ENCODE measurements around the gene ZNF521. TPM values are rescaled to one million over a fixed set of nuclear protein-coding genes. Genes with fewer than 3 reads are reported as not detected.
"Not testable (repeated sequence)": the region's sequence is repeated elsewhere in the genome, so short reads cannot be mapped to it uniquely, and the experiment has no call there.

ZNF521 gene
- total RNA-seq, 2 donors from 2014 or later, result 3.8 to 5.3 TPM

GRCh38 chr18:25279556-25279955, 72.4 kb downstream of the ZNF521 start:
- intact Hi-C loops (cut with DNase I), result no loop called here
- H3K9me3 ChIP-seq, result no peaks in the 10 kb centered on the region
- no peak for TF ChIP-seq CTCF (IDR thresholded peaks at IDR 0.05)
- no peak overlapping the region for H3K27ac ChIP-seq
- H3K4me1 ChIP-seq, result no peaks in the 10 kb centered on the region
- no peak for DNase-seq
- no peaks in the 10 kb centered on the region for H3K27me3 ChIP-seq
- H3K4me3 ChIP-seq, result no peak overlapping the region
- H3K36me3 ChIP-seq, result no peaks in the 10 kb centered on the region
- H3K9ac ChIP-seq (ENCODE audit: low read depth in 2 of 2, low read length in 2 of 2), result no peak overlapping the region

GRCh38 chr18:25279133-25279532, 72.8 kb downstream of the ZNF521 start:
- TF ChIP-seq CTCF (IDR thresholded peaks at IDR 0.05), result no peak
- H3K4me1 ChIP-seq, result no peaks in the 10 kb centered on the region
- intact Hi-C loops (cut with DNase I), result no loop called here
- H3K27me3 ChIP-seq, result no peaks in the 10 kb centered on the region
- no peak for DNase-seq
- no peak overlapping the region for H3K4me3 ChIP-seq
- H3K9ac ChIP-seq (ENCODE audit: low read depth in 2 of 2, low read length in 2 of 2), result no peak overlapping the region
- no peaks in the 10 kb centered on the region for H3K9me3 ChIP-seq
- H3K36me3 ChIP-seq, result no peaks in the 10 kb centered on the region
- H3K27ac ChIP-seq, result no peak overlapping the region

- H3K9ac ChIP-seq (ENCODE audit: low read depth in 2 of 2, low read length in 2 of 2), result no peak overlapping the region
- no peaks in the 10 kb centered on the region for H3K27me3 ChIP-seq
- DNase-seq, result no peak
- H3K36me3 ChIP-seq, result no peaks in the 10 kb centered on the region
- intact Hi-C loops (cut with DNase I), result no loop called here
- no peaks in the 10 kb centered on the region for H3K9me3 ChIP-seq
- no peaks in the 10 kb centered on the region for H3K4me1 ChIP-seq
- H3K4me3 ChIP-seq, result no peak overlapping the region
- no peak for TF ChIP-seq CTCF (IDR thresholded peaks at IDR 0.05)
- no peak overlapping the region for H3K27ac ChIP-seq
Observed at GRCh38 chr18:25278394-25278793, 73.6 kb downstream of the ZNF521 start.

GRCh38 chr18:25275412-25276001, 76.5 kb downstream of the ZNF521 start:
- no peak overlapping the region for H3K9ac ChIP-seq (ENCODE audit: low read depth in 2 of 2, low read length in 2 of 2)
- DNase-seq, result no peak
- no peaks in the 10 kb centered on the region for H3K27me3 ChIP-seq
- no peaks in the 10 kb centered on the region for H3K36me3 ChIP-seq
- H3K27ac ChIP-seq, result no peak overlapping the region
- intact Hi-C loops (cut with DNase I), result no loop called here
- no peaks in the 10 kb centered on the region for H3K4me1 ChIP-seq
- H3K9me3 ChIP-seq, result no peaks in the 10 kb centered on the region
- H3K4me3 ChIP-seq, result no peak overlapping the region
- no peak for TF ChIP-seq CTCF (IDR thresholded peaks at IDR 0.05)

- no peak for DNase-seq
- TF ChIP-seq CTCF (IDR thresholded peaks at IDR 0.05), result no peak
- H3K27ac ChIP-seq, result no peak overlapping the region
- intact Hi-C loops (cut with DNase I), result no loop called here
- no peaks in the 10 kb centered on the region for H3K4me1 ChIP-seq
- H3K9me3 ChIP-seq, result no peaks in the 10 kb centered on the region
- H3K36me3 ChIP-seq, result no peaks in the 10 kb centered on the region
- H3K4me3 ChIP-seq, result no peak overlapping the region
- H3K27me3 ChIP-seq, result no peaks in the 10 kb centered on the region
- H3K9ac ChIP-seq (ENCODE audit: low read depth in 2 of 2, low read length in 2 of 2), result no peak overlapping the region
Observed at GRCh38 chr18:25274926-25275325, 77.0 kb downstream of the ZNF521 start.

- intact Hi-C loops (cut with DNase I); DNase-seq; H3K4me3 ChIP-seq; H3K27ac ChIP-seq; H3K9ac ChIP-seq (ENCODE audit: low read depth in 2 of 2, low read length in 2 of 2); H3K27me3 ChIP-seq; H3K4me1 ChIP-seq; H3K36me3 ChIP-seq; H3K9me3 ChIP-seq: not testable (repeated sequence)
Observed at GRCh38 chr18:25266931-25267527, 84.9 kb downstream of the ZNF521 start.

All from colonic mucosa (tissue), 4 donors.